ENCODE measurements around the gene NEK6.
A peak's percentile ranks its signal among the peaks of the same experiment; 100 is the strongest.

The NEK6 gene

DNA sequence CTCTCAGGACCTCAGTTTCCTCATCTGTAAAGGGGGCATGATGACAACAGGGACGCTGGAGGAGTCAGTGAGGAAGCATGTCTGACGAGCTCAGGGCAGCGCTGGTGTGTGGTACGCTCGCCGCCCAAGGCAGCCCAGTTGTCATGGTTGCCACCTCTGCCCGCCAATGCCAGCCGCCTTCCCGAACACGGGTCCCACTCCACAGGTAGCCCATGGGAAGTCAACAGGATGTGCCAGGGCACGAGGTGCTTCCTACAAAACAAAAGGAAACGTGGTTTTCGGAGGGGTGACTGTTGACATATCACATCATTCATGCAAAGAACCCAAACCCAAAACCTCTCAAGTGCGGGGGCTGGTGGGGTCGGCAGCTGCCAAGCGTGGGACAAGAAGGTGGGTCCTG, 58.1 kb downstream of the NEK6 start:
- DNase-seq = no peak

DNA sequence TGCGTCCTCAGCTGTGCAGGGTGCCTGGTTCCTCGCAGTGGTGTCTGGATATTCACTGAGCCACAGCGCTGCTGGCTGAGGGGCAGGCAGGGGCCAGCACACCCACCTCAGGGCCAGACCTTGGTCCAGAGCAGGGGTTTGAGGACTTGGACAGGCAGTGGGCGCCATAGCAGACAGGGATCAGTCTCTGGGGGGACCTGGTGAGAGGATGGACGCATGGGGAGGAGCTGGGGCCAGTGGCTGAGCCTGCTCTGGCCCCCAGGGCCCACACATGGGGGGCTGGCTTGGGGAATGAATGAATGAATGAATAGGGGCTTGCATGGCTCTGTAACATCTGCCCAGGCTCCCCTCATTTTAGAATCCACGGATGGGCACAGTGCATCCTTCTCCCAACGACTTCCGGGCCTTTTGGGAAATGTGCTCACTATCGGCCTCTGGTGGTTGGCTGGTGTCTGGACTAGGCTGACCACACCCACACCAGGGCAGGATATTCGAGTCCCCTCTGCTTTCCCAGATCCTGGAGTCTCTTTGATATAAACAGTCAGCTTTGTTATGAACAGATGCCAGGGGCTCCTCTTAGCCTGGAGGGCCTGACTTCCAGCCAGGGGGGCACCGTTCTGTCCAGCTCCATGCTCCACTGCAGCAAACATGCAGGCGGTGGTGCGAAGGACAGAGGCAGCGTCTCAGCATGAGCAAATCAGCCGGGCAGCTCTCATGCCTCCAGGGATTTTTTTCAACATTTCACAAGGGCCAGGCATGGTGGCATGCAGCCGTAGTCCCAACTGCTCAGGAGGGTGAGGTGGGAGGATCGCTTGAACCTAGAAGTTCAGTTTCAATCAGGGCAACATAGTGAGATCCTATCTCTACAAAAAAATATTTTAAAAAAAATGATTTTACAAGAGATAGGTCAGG, 62.6 kb downstream of the NEK6 start:
- peak in 35 of 51 donors; percentile 2 to 65 (median 38) for DNase-seq

DNA sequence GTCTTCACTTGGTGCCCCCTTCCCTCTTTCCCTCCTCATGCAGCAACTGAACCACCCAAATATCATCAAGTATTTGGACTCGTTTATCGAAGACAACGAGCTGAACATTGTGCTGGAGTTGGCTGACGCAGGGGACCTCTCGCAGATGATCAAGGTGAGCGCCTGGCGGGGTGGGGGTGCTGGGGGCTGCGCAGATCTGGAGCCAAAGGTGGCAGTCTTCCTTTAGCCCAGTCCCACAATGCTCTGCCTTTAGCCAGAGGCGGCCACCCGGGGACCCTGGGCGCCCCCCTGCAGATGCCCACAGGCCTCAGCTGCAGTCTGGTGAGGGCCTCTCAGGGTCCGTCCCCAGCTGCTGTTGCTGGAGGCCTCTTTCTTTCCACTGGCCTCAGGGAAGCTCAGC, 63.7 kb downstream of the NEK6 start:
- DNase-seq = no peak

- DNase-seq = no peak
Observed at GRCh38 chr9:124321935-124322334, 64.2 kb downstream of the NEK6 start.

DNA sequence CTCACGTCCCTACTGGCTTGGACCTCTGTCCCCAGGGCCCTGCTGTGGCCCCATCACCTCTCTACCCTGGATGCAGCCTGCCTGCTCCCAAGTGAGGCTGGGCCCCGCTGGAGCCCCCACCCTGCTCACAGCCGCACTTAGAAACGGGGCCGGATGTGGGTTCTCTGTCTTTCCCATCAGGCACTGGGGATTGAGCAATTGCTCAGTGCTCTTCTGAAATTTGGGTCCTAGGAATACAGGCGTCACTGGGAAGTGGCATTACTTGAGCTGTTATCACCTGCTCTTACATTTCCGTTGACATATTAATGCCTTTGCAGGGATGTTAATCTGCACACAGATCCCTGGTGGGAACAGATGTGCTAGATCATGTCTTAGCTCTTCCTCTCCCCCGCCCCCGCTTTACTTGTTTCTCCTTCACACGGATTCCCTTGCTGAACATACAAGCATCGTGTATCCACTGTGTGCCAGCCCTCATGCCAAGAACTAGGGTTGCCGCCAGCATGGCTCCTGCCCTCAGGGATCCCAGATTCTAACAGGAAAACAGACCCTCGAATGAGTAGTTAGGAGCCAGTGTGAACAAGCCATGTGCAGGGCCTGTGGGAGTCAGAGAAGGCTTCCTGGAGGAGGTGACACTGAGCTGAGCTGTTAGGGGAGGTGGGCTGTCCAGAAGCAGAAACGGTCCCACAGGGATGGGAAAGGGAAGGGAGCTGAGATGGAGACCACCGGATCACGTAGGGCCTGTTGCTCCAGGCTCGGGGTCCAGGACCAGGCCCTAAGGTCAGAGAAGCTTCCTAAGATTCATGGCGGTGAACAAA, 65.1 kb downstream of the NEK6 start:
- no peak for DNase-seq

DNA sequence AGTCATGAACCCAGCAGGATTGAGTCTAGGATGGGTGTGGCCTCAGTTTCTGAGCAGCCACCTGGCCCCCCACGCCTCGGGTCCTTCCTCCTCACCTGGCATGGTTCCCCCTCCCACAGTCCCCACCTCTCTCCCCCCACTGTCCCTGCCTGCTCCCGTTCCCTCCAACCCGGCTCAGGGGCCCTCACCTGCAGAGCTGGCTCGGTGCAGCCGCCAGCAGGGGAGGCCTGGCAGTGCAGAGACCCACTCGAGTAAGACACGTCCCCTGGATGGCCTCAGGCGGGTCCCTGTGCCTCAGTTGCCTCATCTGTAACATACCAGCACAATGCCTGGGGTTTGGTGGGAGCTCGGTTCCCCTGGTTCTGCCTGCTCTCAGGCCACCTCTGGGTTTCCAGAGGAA, 66.2 kb downstream of the NEK6 start:
- no peak for DNase-seq

DNA sequence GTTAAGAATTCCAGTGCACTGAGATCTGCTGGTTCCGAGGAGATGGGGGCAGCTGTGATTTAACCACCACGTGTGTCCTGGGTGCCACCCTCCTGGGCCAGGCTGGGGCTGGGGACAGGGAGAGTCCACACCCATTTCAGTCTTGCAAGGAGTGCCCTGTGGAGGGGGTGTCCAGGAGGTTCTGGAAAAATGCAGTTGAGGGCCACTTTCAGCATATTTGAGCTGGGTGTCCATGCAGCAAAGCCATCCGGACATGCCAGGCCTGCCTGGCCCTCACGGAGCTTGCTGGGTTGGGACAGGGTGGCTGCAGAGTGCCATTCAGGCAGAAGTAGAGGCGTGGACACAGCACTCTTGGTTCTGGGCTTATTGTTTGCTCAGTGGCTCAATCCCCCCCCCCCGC, 68.1 kb downstream of the NEK6 start:
- no peak for DNase-seq

DNA sequence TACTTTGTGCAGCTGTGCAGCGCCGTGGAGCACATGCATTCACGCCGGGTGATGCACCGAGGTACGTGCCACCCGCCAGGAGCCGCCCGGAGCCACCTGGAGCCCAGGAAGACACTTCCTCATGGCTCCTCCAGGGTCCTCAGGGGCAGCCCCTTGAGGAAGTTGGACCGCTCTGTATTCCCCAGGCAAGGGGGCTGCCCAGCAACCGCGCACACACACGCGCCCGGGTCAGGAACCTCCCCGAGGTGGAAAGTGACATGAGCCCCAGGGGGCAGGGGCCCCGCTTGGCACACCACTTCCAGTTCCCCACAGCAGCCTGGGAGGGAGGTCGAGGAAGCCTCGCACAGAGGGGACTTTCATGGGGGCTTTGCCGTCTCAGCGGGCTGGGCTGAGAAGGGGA, 68.6 kb downstream of the NEK6 start:
- no peak for DNase-seq

DNA sequence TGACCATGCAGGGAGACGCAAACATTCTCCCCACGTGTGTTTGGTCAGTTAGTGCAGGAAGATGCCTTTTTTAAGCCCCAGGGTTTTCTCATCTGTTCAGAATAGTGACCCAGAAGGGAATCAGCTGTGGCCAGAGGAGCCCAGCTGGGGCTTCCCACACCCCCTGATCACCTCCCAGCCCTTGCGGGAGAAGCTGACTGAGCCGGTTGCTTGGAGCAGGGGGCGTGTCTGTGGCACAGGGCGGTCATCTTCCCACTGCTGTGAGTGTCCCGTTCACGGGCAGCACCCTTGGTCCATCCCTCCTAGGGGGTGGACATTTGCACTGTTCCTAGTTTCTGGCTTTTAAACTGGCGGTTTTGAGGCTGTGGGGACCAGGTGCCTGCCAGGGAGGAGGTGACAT, 69.7 kb downstream of the NEK6 start:
- no peak for DNase-seq

DNA sequence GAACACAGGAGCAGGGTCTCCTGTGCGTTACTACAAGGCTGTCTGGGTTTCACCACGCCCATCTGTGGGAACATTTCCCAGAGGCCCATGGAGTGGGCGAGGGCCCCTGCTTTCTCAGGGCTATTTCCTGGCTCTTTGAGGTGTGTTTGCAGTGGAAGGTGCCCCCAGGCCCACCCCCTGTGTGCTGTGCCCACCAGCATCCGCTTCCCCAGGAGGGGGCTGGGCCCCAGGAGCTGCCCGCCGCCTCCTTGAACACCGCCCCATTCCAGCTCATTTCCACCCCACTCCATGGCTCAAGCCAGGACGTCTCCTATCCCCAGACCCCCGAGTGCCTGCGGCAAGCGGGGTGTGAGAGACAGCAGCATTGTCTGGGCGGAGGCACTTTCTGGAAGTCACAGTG, 70.5 kb downstream of the NEK6 start:
- no peak for DNase-seq

GRCh38 chr9:124329206-124329792, 71.5 kb downstream of the NEK6 start:
- peak in 30 of 51 donors; percentile 6 to 73 (median 41) for DNase-seq

- peak in 2 of 51 donors; percentile 31 to 51 for DNase-seq
Observed at GRCh38 chr9:124330011-124330697, 72.4 kb downstream of the NEK6 start.

- DNase-seq = no peak
Observed at GRCh38 chr9:124331580-124331979, 73.8 kb downstream of the NEK6 start.

DNA sequence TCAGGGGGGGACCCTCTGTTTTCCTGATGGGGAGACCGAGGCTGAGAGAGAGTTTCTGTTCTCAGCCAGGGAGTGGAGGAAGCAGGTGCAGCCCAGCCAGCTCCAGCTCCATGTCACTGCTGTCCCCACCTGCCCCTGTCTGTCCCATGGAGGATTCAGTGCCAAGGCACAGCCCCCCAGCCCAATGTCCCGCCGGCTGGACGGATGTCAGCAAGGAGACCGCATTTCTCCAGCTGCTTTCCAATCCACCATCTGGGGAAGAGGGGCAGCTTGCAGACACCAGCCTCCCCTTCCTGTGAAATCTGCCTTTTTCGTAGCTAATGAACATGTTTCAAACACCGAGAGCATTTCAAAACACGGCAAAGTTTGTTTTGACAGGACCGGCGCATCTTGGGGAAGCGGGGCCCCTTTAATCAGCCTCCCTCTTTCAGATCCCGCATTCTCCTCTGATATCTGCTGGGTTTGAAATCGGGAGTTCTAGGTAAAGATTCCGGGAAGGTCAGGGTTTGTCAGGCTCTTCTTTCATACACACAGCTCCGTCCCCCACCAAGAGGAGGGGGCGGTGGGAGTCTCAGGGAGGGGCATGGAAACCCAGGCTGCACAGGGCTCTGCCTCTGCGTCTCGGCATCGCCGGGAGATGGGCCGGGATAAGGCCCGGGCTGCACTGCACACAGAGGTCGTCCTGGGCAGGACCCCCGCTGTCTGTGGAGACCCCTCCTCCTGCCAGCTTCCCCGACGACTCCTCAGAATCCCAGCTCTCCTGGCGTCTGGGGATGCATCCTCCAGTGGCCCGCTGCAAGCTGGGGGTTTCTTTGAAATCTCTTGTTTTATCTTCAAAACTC, 74.8 kb downstream of the NEK6 start:
- DNase-seq = peak in 1 of 51 donors; percentile 10

GRCh38 chr9:124333203-124333579, 75.4 kb downstream of the NEK6 start:
- DNase-seq = no peak

- DNase-seq = no peak
Observed at GRCh38 chr9:124334568-124335319, 77.0 kb downstream of the NEK6 start.

DNA sequence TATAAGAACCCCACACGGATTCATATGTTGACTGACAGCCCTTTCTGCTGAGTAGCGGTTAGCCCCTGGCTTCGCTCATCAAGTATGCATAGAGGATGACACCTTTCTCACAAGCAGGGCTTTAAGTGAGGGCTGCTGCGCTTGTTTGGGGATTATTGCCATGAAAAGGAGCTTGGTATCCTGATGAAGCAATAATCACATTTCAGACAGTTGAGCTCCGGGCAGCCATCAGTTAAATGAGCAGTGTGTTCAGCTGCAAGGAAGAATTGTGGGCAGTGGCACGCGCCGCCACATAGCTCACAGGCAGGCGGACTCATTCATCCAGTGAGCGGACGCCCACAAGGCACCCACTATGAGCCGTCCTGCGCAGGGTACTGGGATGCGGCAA, 77.6 kb downstream of the NEK6 start:
- DNase-seq = no peak

GRCh38 chr9:124337562-124337961, 79.8 kb downstream of the NEK6 start:
- no peak for DNase-seq

DNA sequence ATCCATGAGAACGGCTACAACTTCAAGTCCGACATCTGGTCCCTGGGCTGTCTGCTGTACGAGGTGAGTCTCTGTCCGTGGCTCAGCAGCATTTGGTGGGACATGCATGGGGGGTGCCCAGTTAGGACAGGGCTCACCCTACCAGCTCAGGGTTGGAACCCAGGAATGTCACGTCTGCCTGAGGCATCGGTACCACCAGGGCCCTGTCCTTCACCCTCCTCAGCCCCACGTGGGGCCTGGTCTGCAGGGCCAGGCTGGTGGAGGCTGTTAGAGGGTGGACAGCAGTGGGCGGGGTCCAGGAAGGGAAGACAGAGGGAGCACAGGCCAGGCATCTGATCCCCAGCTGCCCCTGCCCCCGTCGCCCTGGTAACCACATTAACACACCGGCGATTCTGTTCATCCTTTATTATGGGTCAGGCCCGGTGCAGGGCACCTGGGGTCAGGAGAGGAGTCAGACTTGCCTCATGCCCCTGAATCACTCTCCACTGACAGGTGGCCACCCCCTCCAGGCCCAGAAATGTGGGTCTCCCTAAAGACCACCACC, 81.9 kb downstream of the NEK6 start:
- DNase-seq = no peak

All from hypothalamus (tissue), 51 donors.